RWPE2 (cell line): ENCODE data around the gene NOTCH2NLA.
"Not testable (repeated sequence)": the region's sequence is repeated elsewhere in the genome, so short reads cannot be mapped to it uniquely, and the experiment has no call there.

Experiments used
- ATAC-seq: fragments of 200-7000 bp; cut with Tn5 transposase; 3 replicates; pipeline ENCODE4 v1.9.1; 2021; ENCODE audit warnings: low read depth
- DNase-seq: peaks from one replicate; pipeline ENCODE4 v3.0.0-alpha.2; 2020; ENCODE audit warnings: low spot score
- H3K27ac ChIP-seq: fragments of 450-650 bp; 2 replicates; pipeline ENCODE4 v1.5.1; 2017; ENCODE audit warnings: mild to moderate bottlenecking; ENCODE audit not compliant: poor library complexity, severe bottlenecking
- H3K27me3 ChIP-seq: fragments of 250-450 bp; sonication (Bioruptor Pico); 2 replicates; pipeline ENCODE4 v1.5.1; 2021; ENCODE audit warnings: mild to moderate bottlenecking, moderate library complexity; ENCODE audit not compliant: insufficient read depth, poor library complexity, severe bottlenecking
- H3K36me3 ChIP-seq: fragments of 250-450 bp; sonication (Bioruptor Pico); 2 replicates; pipeline ENCODE4 v1.5.1; 2020; ENCODE audit warnings: low read depth, mild to moderate bottlenecking, moderate library complexity
- H3K4me1 ChIP-seq: fragments of 250-450 bp; sonication (Bioruptor Pico); 2 replicates; pipeline ENCODE4 v1.5.1; 2021; ENCODE audit warnings: mild to moderate bottlenecking, moderate library complexity; ENCODE audit not compliant: insufficient read depth, poor library complexity, severe bottlenecking
- H3K4me3 ChIP-seq: fragments of 250-450 bp; sonication (Bioruptor Pico); 2 replicates; pipeline ENCODE4 v1.5.1; 2021; ENCODE audit warnings: mild to moderate bottlenecking, moderate library complexity; ENCODE audit not compliant: severe bottlenecking
- H3K9me3 ChIP-seq: fragments of 250-450 bp; sonication (Bioruptor Pico); 2 replicates; pipeline ENCODE4 v1.5.1; 2021; ENCODE audit warnings: mild to moderate bottlenecking, moderate library complexity; ENCODE audit not compliant: severe bottlenecking

NOTCH2NLA gene

DNA sequence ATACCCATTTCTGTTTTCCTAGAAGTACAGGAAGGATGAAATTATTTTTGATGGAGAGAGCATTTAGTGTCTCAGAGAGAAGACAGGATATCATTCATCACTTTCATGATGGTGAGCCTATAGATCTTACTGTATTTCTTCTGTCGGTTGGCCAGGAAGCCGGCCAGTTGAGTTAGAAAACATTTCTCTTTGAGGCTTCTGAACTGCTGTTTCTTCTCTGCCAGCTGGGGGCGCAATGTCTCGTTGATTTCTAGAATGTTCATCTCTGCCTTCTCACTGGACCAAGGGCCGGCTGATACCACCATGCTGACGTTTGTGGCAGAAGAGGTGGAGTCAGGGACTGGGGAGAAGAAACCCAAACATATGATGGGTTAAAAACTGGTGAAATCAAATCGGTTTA lies 84.4 kb downstream of the NOTCH2NLA start, which contains the start of gene NBPF10:
NBPF10 (minus strand) TSS at position 340 of the 400 bp plus-strand sequence; CDS start at position 305, 35 bp downstream.
- H3K27me3 ChIP-seq = not testable (repeated sequence)

More for the DNA sequence above, 84.4 kb downstream of the NOTCH2NLA start, which contains the start of gene NBPF10:
- H3K9me3 ChIP-seq, H3K27ac ChIP-seq, ATAC-seq, H3K36me3 ChIP-seq, H3K4me1 ChIP-seq, DNase-seq, H3K4me3 ChIP-seq: not testable (repeated sequence)
